ENCODE data around the gene TRHDE.
A peak's percentile ranks its signal among the peaks of the same experiment; 100 is the strongest.

Gene TRHDE

GRCh38 chr12:72570601-72571000, 298.4 kb downstream of the TRHDE start:
- Histone ChIP-seq H3K27me3 (ENCODE audit: low read depth, low read length) (no peaks in the 10 kb centered on the region), H3K4me3 (ENCODE audit: low read length) (no peak overlapping the region), H2AFZ (ENCODE audit: low read depth, low read length) (no peak overlapping the region), H4K20me1 (ENCODE audit: insufficient read depth, low read length) (no peaks in the 10 kb centered on the region), H3K36me3 (replicated peaks; ENCODE audit: low read depth, low read length) (no peaks in the 10 kb centered on the region), H3K79me2 (ENCODE audit: low read length) (no peaks in the 10 kb centered on the region), H3K4me1 (ENCODE audit: low read length) (no peaks in the 10 kb centered on the region), H3K9me3 (ENCODE audit: insufficient read depth, low read length) (no peaks in the 10 kb centered on the region), H3K27ac (ENCODE audit: low read length) (no peak overlapping the region), H3K9ac (ENCODE audit: low read length) (no peak overlapping the region), H3K4me2 (ENCODE audit: low read length) (no peak overlapping the region)
- TF ChIP-seq EZH2phosphoT487 (IDR thresholded peaks at IDR 0.05; ENCODE audit: low read depth) (no peak), CTCF (IDR thresholded peaks at IDR 0.05; ENCODE audit: low read depth, low read length) (peak; percentile 58)

- Histone ChIP-seq H3K9me3 (ENCODE audit: insufficient read depth, low read length) (no peaks in the 10 kb centered on the region), H3K27me3 (ENCODE audit: low read depth, low read length) (no peaks in the 10 kb centered on the region)
Observed at GRCh38 chr12:72574138-72574537, 302.0 kb downstream of the TRHDE start.

GRCh38 chr12:72578327-72578726, 306.2 kb downstream of the TRHDE start:
- TF ChIP-seq EZH2phosphoT487 (IDR thresholded peaks at IDR 0.05; ENCODE audit: low read depth): no peak
- no peak for TF ChIP-seq CTCF (IDR thresholded peaks at IDR 0.05; ENCODE audit: low read depth, low read length)
- Histone ChIP-seq H3K4me2 (ENCODE audit: low read length) (no peak overlapping the region), H3K36me3 (replicated peaks; ENCODE audit: low read depth, low read length) (no peaks in the 10 kb centered on the region), H3K4me1 (ENCODE audit: low read length) (no peaks in the 10 kb centered on the region), H3K27me3 (ENCODE audit: low read depth, low read length) (no peaks in the 10 kb centered on the region), H4K20me1 (ENCODE audit: insufficient read depth, low read length) (no peaks in the 10 kb centered on the region), H3K79me2 (ENCODE audit: low read length) (no peaks in the 10 kb centered on the region), H2AFZ (ENCODE audit: low read depth, low read length) (no peak overlapping the region), H3K4me3 (ENCODE audit: low read length) (no peak overlapping the region), H3K9ac (ENCODE audit: low read length) (no peak overlapping the region), H3K27ac (ENCODE audit: low read length) (no peak overlapping the region), H3K9me3 (ENCODE audit: insufficient read depth, low read length) (no peaks in the 10 kb centered on the region)

More at GRCh38 chr12:72574138-72574537, 302.0 kb downstream of the TRHDE start:
- TF ChIP-seq CTCF (IDR thresholded peaks at IDR 0.05; ENCODE audit: low read depth, low read length) (no peak), EZH2phosphoT487 (IDR thresholded peaks at IDR 0.05; ENCODE audit: low read depth) (no peak)
- Histone ChIP-seq H3K9ac (ENCODE audit: low read length) (no peak overlapping the region), H3K4me1 (ENCODE audit: low read length) (no peaks in the 10 kb centered on the region), H3K36me3 (replicated peaks; ENCODE audit: low read depth, low read length) (no peaks in the 10 kb centered on the region), H3K4me2 (ENCODE audit: low read length) (no peak overlapping the region), H4K20me1 (ENCODE audit: insufficient read depth, low read length) (no peaks in the 10 kb centered on the region), H3K27ac (ENCODE audit: low read length) (no peak overlapping the region), H3K79me2 (ENCODE audit: low read length) (no peaks in the 10 kb centered on the region), H2AFZ (ENCODE audit: low read depth, low read length) (no peak overlapping the region), H3K4me3 (ENCODE audit: low read length) (no peak overlapping the region)

GRCh38 chr12:72586456-72586855, 314.3 kb downstream of the TRHDE start:
- H2AFZ ChIP-seq (ENCODE audit: low read depth, low read length): no peak overlapping the region
- no peak overlapping the region for H3K27ac ChIP-seq (ENCODE audit: low read length)
- no peaks in the 10 kb centered on the region for H3K79me2 ChIP-seq (ENCODE audit: low read length)
- TF ChIP-seq EZH2phosphoT487 (IDR thresholded peaks at IDR 0.05; ENCODE audit: low read depth): no peak
- no peak for TF ChIP-seq CTCF (IDR thresholded peaks at IDR 0.05; ENCODE audit: low read depth, low read length)
- H3K9ac ChIP-seq (ENCODE audit: low read length): no peak overlapping the region
- no peaks in the 10 kb centered on the region; the same call in 1 of the 2 replicates for H3K4me1 ChIP-seq (ENCODE audit: low read length)
- no peaks in the 10 kb centered on the region for H3K9me3 ChIP-seq (ENCODE audit: insufficient read depth, low read length)
- no peaks in the 10 kb centered on the region for H4K20me1 ChIP-seq (ENCODE audit: insufficient read depth, low read length)
- H3K4me3 ChIP-seq (ENCODE audit: low read length): no peak overlapping the region
- H3K36me3 ChIP-seq (replicated peaks; ENCODE audit: low read depth, low read length): no peaks in the 10 kb centered on the region
- H3K27me3 ChIP-seq (ENCODE audit: low read depth, low read length): no peaks in the 10 kb centered on the region
- no peak overlapping the region for H3K4me2 ChIP-seq (ENCODE audit: low read length)
